ENCODE results near the gene LTV1. TPM values are rescaled to one million over a fixed set of nuclear protein-coding genes. Genes with fewer than 3 reads are reported as not detected.

The LTV1 gene
- total and polyA plus RNA-seq, 2 of the 8 experiments (the other 6 are each of a cell fraction or from before 2014, with no cell fraction given), result 8.0 to 46.9 TPM

GRCh38 chr6:143896126-143896860 is 53.2 kb downstream of the LTV1 start (continued):
- TF ChIP-seq RFX5 (IDR thresholded peaks at IDR 0.05; ENCODE audit: borderline replicate concordance, low read depth, low read length) (no peak), CEBPB (IDR thresholded peaks at IDR 0.05; ENCODE audit: low read depth, low read length) (no peak), SAP30 (IDR thresholded peaks at IDR 0.05; ENCODE audit: insufficient read depth, insufficient replicate concordance, low read length) (no peak), E2F6 (IDR thresholded peaks at IDR 0.05) (no peak)

Measured in H1 (cell line).